Vagina (tissue), 2 donors: ENCODE data around the gene KRT14.

Experiments used
- CTCF ChIP-seq, 3 experiments: fragments of 450-650 bp in 2 of 3; fragments of 200-600 bp in 1 of 3; sonication (generic) in 1 of 3; IDR thresholded peaks; one replicate each; pipeline ENCODE4 v1.5.1; 2017 to 2019; ENCODE audit warnings: antibody characterized with exemption in 3 of 3, mild to moderate bottlenecking in 2 of 3, moderate library complexity in 2 of 3
- POLR2A ChIP-seq, 2 donors: fragments of 450-650 bp; IDR thresholded peaks; one replicate each; pipeline ENCODE4 v1.6.1; 2017; ENCODE audit warnings: antibody characterized with exemption in 2 of 2, mild to moderate bottlenecking in 2 of 2, moderate library complexity in 2 of 2
- POLR2AphosphoS5 ChIP-seq, 2 donors: sonication (generic); formaldehyde crosslinking; IDR thresholded peaks; one replicate each; pipeline ENCODE4 v1.9.0; 2017; ENCODE audit warnings: antibody characterized with exemption in 2 of 2, mild to moderate bottlenecking in 2 of 2, low read depth in 1 of 2; ENCODE audit not compliant: insufficient read depth in 1 of 2

DNA sequence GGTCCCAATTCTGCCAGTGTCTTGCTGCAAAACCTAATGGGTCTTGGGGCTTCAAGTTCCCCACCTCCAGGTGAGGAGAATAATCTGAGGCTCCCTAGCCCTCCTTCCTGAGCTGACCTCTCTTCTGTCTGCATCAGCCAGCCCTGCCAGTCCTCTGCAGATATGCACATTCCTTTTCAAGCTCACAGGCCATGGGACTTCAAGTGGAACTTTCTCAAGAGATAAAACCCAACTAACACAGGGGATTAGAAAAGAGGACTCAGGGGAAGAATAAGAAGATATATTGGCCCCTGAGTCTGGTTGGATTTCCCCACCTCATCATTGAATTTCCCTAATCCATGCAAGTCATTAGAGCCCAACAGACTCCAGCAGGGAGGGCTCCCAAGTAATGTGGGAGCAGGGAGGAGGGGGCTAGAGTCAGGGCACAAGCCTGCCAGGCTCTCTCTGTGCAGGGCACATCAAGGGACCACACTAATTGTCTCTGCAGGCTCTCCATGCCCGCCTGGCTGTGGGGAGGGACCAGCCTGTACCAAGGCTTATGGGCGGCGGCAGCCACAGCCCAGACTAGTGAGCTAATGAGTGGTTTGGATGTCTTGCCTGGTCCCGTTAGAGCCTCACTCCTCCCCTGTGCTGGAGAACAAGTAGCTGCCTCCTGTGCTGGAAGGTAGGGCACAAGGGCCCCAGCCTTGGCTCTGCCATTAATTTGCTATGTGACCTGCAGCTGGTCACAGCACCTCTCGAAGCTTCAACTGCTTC lies 1.2 kb downstream of the KRT14 start:
- TF ChIP-seq CTCF (IDR thresholded peaks at IDR 0.05) = no peak
- no peak for TF ChIP-seq POLR2AphosphoS5 (IDR thresholded peaks at IDR 0.05; ENCODE audit: insufficient read depth in 1 of 2, low read depth in 1 of 2)
- no peak for TF ChIP-seq POLR2A (IDR thresholded peaks at IDR 0.05)
